ENCODE results near the gene ASNS.

ASNS gene

DNA sequence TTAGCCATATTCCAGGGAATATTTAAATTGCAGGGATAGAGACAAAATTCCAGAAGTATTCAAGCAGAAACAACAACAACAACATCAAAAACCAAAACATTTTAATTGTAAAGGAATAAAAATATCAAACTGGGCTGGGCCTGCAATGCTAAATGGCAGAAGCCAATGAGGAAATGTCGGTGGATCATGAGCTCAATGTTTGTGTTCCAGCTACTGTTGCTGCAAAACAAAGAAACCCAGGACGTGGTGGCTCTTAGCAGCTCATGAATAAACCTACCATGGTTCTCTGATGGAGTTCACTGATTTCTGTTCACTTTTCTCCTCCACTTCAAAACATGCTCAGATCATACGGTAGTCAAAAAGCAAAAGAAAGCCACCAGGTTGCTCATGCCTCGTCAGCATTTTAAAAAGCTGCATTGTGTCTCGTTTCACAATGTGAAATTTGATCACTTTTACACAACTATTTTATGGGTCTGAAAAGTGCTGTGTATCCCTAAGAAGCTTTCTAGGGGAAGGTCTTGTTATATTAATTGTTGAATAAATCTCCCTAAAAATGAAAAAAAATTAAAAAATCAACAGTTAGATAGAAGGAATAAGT lies 54.0 kb downstream of the ASNS start:
- Histone ChIP-seq H3K4me3 (ENCODE audit: low read depth, low read length) (no peak overlapping the region), H3K27ac (no peak overlapping the region), H3K27me3 (replicated peaks) (no peaks in the 10 kb centered on the region), H3K36me3 (replicated peaks) (no peaks in the 10 kb centered on the region)
- in situ Hi-C loops (cut with HindIII; ENCODE audit: low pct_ligation_motif_present, low sequenced_read_pairs) = no loop called here
- no peak for DNase-seq
- TF ChIP-seq, protein P1, sequence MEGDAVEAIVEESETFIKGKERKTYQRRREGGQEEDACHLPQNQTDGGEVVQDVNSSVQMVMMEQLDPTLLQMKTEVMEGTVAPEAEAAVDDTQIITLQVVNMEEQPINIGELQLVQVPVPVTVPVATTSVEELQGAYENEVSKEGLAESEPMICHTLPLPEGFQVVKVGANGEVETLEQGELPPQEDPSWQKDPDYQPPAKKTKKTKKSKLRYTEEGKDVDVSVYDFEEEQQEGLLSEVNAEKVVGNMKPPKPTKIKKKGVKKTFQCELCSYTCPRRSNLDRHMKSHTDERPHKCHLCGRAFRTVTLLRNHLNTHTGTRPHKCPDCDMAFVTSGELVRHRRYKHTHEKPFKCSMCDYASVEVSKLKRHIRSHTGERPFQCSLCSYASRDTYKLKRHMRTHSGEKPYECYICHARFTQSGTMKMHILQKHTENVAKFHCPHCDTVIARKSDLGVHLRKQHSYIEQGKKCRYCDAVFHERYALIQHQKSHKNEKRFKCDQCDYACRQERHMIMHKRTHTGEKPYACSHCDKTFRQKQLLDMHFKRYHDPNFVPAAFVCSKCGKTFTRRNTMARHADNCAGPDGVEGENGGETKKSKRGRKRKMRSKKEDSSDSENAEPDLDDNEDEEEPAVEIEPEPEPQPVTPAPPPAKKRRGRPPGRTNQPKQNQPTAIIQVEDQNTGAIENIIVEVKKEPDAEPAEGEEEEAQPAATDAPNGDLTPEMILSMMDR (IDR thresholded peaks at IDR 0.05; ENCODE audit: low read depth, low read length, missing control alignments) = no peak
